HepG2 (cell line): ENCODE measurements around the gene TIAM2.

ENCODE experiments used
- CEBPZ ChIP-seq: IDR thresholded peaks from 2 replicates; pipeline ENCODE4 v1.6.1; 2012; ENCODE audit warnings: low read length, improper control_type of control experiment
- TAF1 ChIP-seq: sonication (generic); formaldehyde crosslinking; IDR thresholded peaks from 2 replicates; pipeline ENCODE4 v1.4.0; 2020; ENCODE audit warnings: missing genetic modification reagents
- THAP7 ChIP-seq: sonication (generic); formaldehyde crosslinking; IDR thresholded peaks from 2 replicates; pipeline ENCODE4 v1.8.1; 2023; ENCODE audit warnings: mild to moderate bottlenecking, missing genetic modification reagents
- ZNF10 ChIP-seq: sonication (generic); formaldehyde crosslinking; IDR thresholded peaks from 2 replicates; pipeline ENCODE4 v1.4.0; 2020; ENCODE audit warnings: mild to moderate bottlenecking, low read depth, missing genetic modification reagents, borderline replicate concordance

GRCh38 chr6:154996841-154997311, 1.8 kb downstream of the TIAM2 start:
- TF ChIP-seq TAF1 (CRISPR knock-in tag) = no peak
- no peak for TF ChIP-seq THAP7 (CRISPR knock-in tag)
- TF ChIP-seq ZNF10 (CRISPR knock-in tag) = no peak
- no peak for TF ChIP-seq CEBPZ
